T-cell (primary cell): ENCODE measurements around the gene VPS37C. TPM values are rescaled to one million over a fixed set of nuclear protein-coding genes. Genes with fewer than 3 reads are reported as not detected.
"Not testable (repeated sequence)": the region's sequence is repeated elsewhere in the genome, so short reads cannot be mapped to it uniquely, and the experiment has no call there.

ENCODE experiments used
- ATAC-seq, 4 experiments: fragments of 200-7000 bp in 3 of 4; fragments of 150-1000 bp in 1 of 4; cut with Tn5 transposase; replicated peaks in 1 of 4; 1 replicate in 3 of 4; 2 replicates in 1 of 4; pipeline ENCODE4 v1.10.0; 2021; ENCODE audit warnings: moderate library complexity in 3 of 4, mild to moderate bottlenecking in 2 of 4, moderate number of reproducible peaks in 1 of 4
- CTCF ChIA-PET, 2 donors: fragments of 300-600 bp; sonication (Branson Sonifier 250); formaldehyde crosslinking; loops; one replicate each; lab custom pipeline; 2022; ENCODE audit warnings: antibody characterized with exemption in 2 of 2; lab: Charles Lee
- POLR2A ChIA-PET, 2 donors: fragments of 300-600 bp; sonication (Branson Sonifier 250); formaldehyde crosslinking; loops; one replicate each; lab custom pipeline; 2022; ENCODE audit warnings: antibody characterized with exemption in 2 of 2; lab: Charles Lee
- DNase-seq, 35 experiments: peaks; one replicate each; pipeline versions ENCODE4 v3.0.0 to v3.0.0-alpha.2; 2013 to 2023
- H3K27ac ChIP-seq: one replicate; pipeline ENCODE4 v1.5.1; 2013; ENCODE audit warnings: low read length
- H3K27me3 ChIP-seq, 2 experiments: replicated peaks in 1 of 2; 1 replicate in 1 of 2; 2 replicates in 1 of 2; pipeline versions ENCODE4 v1.6.1 to v1.7.0; 2013; ENCODE audit warnings: low read length in 1 of 2, mixed read lengths in 1 of 2; ENCODE audit not compliant: control insufficient read depth in 2 of 2, insufficient read depth in 2 of 2; ENCODE audit errors: extremely low read depth in 1 of 2
- H3K36me3 ChIP-seq, 2 donors: 1 replicate in 1 of 2; 2 replicates in 1 of 2; pipeline versions ENCODE4 v1.6.1 to v1.7.0; 2013; ENCODE audit warnings: low read length in 1 of 2; ENCODE audit not compliant: control insufficient read depth in 2 of 2, insufficient read depth in 1 of 2; ENCODE audit errors: extremely low read depth in 1 of 2
- H3K4me1 ChIP-seq, 2 experiments: 1 replicate in 1 of 2; 2 replicates in 1 of 2; pipeline versions ENCODE4 v1.6.1 to v1.7.0; 2013; ENCODE audit warnings: low read length in 2 of 2, mixed read lengths in 1 of 2; ENCODE audit not compliant: insufficient read depth in 2 of 2, control insufficient read depth in 1 of 2; ENCODE audit errors: extremely low read depth in 1 of 2
- H3K4me3 ChIP-seq, 2 donors: 1 replicate in 1 of 2; 2 replicates in 1 of 2; pipeline versions ENCODE4 v1.5.1 to v1.7.0; 2013; ENCODE audit warnings: mild to moderate bottlenecking in 2 of 2, low read length in 1 of 2, moderate library complexity in 1 of 2; ENCODE audit not compliant: control insufficient read depth in 1 of 2; ENCODE audit errors: extremely low read depth in 1 of 2
- H3K9me3 ChIP-seq: 2 replicates; pipeline ENCODE4 v1.7.0; 2013
- H3K27ac Mint-ChIP-seq, 2 donors: one replicate each; pipeline ENCODE4 v1.8.0; 2020 to 2021; ENCODE audit warnings: mild to moderate bottlenecking in 2 of 2, mixed read lengths in 2 of 2
- H3K27me3 Mint-ChIP-seq, 2 donors: one replicate each; pipeline ENCODE4 v1.8.0; 2021 to 2022; ENCODE audit warnings: mixed read lengths in 2 of 2
- H3K36me3 Mint-ChIP-seq: one replicate; pipeline ENCODE4 v1.8.0; 2021; ENCODE audit warnings: mixed read lengths
- H3K4me1 Mint-ChIP-seq, 3 donors: one replicate each; pipeline ENCODE4 v1.8.0; 2020 to 2022; ENCODE audit warnings: mixed read lengths in 3 of 3, mild to moderate bottlenecking in 1 of 3
- H3K4me3 Mint-ChIP-seq, 3 donors: one replicate each; pipeline ENCODE4 v1.8.0; 2020 to 2022; ENCODE audit warnings: mild to moderate bottlenecking in 3 of 3, mixed read lengths in 3 of 3, moderate library complexity in 3 of 3
- H3K9me3 Mint-ChIP-seq, 3 donors: one replicate each; pipeline ENCODE4 v1.8.0; 2020 to 2022; ENCODE audit warnings: mixed read lengths in 3 of 3
- WGBS: methylation state at CpG from one replicate; pipeline ENCODE4 v1.1.5; 2013; ENCODE audit warnings: missing lambda C conversion rate; ENCODE audit not compliant: insufficient coverage; 5-methylcytosine and 5-hydroxymethylcytosine counted together
- total RNA-seq, 35 experiments: library from RNA in 6 of 35; stranded (reverse) in 6 of 35; fragments of 120-200 nt in 1 of 35; gene quantifications; one replicate each; pipeline versions ENCODE4 v1.2.1 to v1.2.4 and lab custom pipeline; 2013 to 2026

Gene VPS37C
- total RNA-seq, 5 donors from 2014 or later (not counting 1 experiment from before 2014, with no cell fraction given) = 3.3 to 7.9 (median 7.3) TPM

- H3K4me1 ChIP-seq = peaks cover 9 to 17% of the 10 kb centered on the region in 2 experiments
- CTCF ChIA-PET, H3K4me3 Mint-ChIP-seq, H3K9me3 ChIP-seq, H3K4me3 ChIP-seq, POLR2A ChIA-PET, H3K9me3 Mint-ChIP-seq, H3K36me3 Mint-ChIP-seq, ATAC-seq, H3K27ac ChIP-seq, DNase-seq, H3K27me3 Mint-ChIP-seq, H3K27me3 ChIP-seq, H3K27ac Mint-ChIP-seq, H3K36me3 ChIP-seq: not testable (repeated sequence)
- no CpG with 5 or more reads among the region's 7 CpGs for WGBS
- peaks cover 26 to 41% (median 30%) of the 10 kb centered on the region in 3 donors for H3K4me1 Mint-ChIP-seq
Measured at GRCh38 chr11:61165785-61166184, 4.6 kb upstream of the VPS37C start.

DNA sequence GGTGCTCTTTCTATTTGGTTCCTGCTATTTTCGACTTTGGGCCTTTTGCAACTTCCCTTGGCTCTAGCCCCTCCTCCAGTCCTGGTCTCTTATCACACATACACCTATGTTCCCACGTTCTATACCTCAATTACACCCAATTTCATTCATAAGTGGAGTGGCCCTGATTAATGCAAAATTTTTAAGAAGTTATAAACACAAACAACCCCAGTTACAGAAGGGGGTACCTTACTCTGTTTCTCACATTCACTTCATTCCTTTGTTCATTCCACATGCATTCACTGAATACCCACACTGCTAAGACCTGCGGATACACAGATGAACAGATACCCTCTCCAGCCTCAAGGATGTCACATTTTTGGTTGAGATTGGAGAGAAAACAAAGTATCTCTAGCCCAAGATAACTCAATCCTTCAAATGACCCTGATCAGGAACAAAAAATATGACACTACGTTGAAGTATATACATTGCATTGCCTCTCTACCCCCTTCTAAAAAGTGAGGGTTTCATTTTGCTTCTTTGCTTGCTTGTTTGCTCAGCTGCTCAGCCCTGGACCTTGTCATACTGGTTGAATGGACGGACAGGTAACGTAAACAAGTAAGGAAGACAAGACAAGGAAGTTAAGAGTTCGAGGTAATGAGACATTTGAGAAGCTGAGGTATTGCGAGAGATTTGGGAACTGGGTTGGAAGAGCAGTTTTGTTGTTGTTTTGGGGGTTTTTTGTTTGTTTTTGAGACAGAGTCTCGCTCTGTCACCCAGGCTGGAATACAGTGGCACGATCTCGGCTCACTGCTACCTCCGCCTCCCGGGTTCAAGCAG is 3.6 kb upstream of the VPS37C start:
- Histone ChIP-seq H3K27ac (no peak overlapping the region), H3K36me3 (no peaks in the 10 kb centered on the region), H3K4me1 (peaks cover 14 to 24% of the 10 kb centered on the region in 2 experiments), H3K27me3 (peaks cover 0 to 3% of the 10 kb centered on the region in 2 experiments), H3K4me3 (no peak overlapping the region), H3K9me3 (no peaks in the 10 kb centered on the region)
- Mint-ChIP-seq H3K9me3 (no peaks in the 10 kb centered on the region), H3K27ac (peak overlapping the region in 1 of 2 donors; percentile 2), H3K36me3 (no peaks in the 10 kb centered on the region), H3K27me3 (no peaks in the 10 kb centered on the region), H3K4me1 (peaks cover 36 to 51% (median 40%) of the 10 kb centered on the region in 3 donors), H3K4me3 (no peak overlapping the region)
- ATAC-seq (no peak), DNase-seq (no peak)
- CTCF ChIA-PET = no interaction called here
- POLR2A ChIA-PET = no interaction called here
- WGBS = 89% methylated on average over 8 of the region's 13 CpGs

- no peak overlapping the region for H3K27ac ChIP-seq
- no peaks in the 10 kb centered on the region for H3K9me3 ChIP-seq
- Mint-ChIP-seq H3K36me3 (no peaks in the 10 kb centered on the region), H3K27ac (peak overlapping the region in 1 of 2 donors; percentile 66), H3K4me3 (peak overlapping the region in 1 of 3 donors; percentile 13), H3K9me3 (no peaks in the 10 kb centered on the region), H3K27me3 (no peaks in the 10 kb centered on the region), H3K4me1 (peaks cover 40 to 53% (median 42%) of the 10 kb centered on the region in 3 donors)
- H3K4me1 ChIP-seq = peaks cover 14 to 24% of the 10 kb centered on the region in 2 experiments
- ATAC-seq (no peak), DNase-seq (peak in 1 of 35 experiments; percentile 28)
- no peak overlapping the region for H3K4me3 ChIP-seq
- CTCF ChIA-PET = no interaction called here
- no peaks in the 10 kb centered on the region for H3K36me3 ChIP-seq
- WGBS = 47% methylated on average over 5 of the region's 13 CpGs
- POLR2A ChIA-PET = no interaction called here
- no peaks in the 10 kb centered on the region for H3K27me3 ChIP-seq
Measured at GRCh38 chr11:61163714-61164605, 2.7 kb upstream of the VPS37C start.

- H3K27me3 ChIP-seq = no peaks in the 10 kb centered on the region
- H3K4me3 ChIP-seq = no peak overlapping the region
- no peak for ATAC-seq
- WGBS = no CpG with 5 or more reads among the region's 4 CpGs
- POLR2A ChIA-PET = no interaction called here
- peaks cover 42 to 54% (median 51%) of the 10 kb centered on the region in 3 donors for H3K4me1 Mint-ChIP-seq
- peak overlapping the region in 1 of 2 donors; percentile 1 for H3K27ac Mint-ChIP-seq
- no peak overlapping the region for H3K27ac ChIP-seq
- H3K9me3 Mint-ChIP-seq = no peaks in the 10 kb centered on the region
- H3K36me3 Mint-ChIP-seq = no peaks in the 10 kb centered on the region
- H3K36me3 ChIP-seq = no peaks in the 10 kb centered on the region
- CTCF ChIA-PET = no interaction called here
- no peaks in the 10 kb centered on the region for H3K27me3 Mint-ChIP-seq
- peak overlapping the region in 1 of 3 donors; percentile 78 for H3K4me3 Mint-ChIP-seq
- no peaks in the 10 kb centered on the region for H3K9me3 ChIP-seq
- peaks cover 12 to 21% of the 10 kb centered on the region in 2 experiments for H3K4me1 ChIP-seq
- DNase-seq = no peak
Measured at GRCh38 chr11:61163021-61163420, 1.8 kb upstream of the VPS37C start.

- H3K27ac Mint-ChIP-seq = peak overlapping the region; percentile 93 to 95
- peak overlapping the region in 1 of 2 donors; percentile 58 for H3K4me3 ChIP-seq
- peak in 3 of 35 experiments; percentile 15 to 28 (median 22) for DNase-seq
- H3K36me3 ChIP-seq = no peaks in the 10 kb centered on the region
- no peaks in the 10 kb centered on the region for H3K27me3 ChIP-seq
- no peak for ATAC-seq
- H3K27me3 Mint-ChIP-seq = no peaks in the 10 kb centered on the region
- WGBS = 98% methylated on average over 6 of the region's 8 CpGs
- H3K4me1 Mint-ChIP-seq = peaks cover 41 to 57% (median 50%) of the 10 kb centered on the region in 3 donors
- H3K9me3 Mint-ChIP-seq = no peaks in the 10 kb centered on the region
- ChIA-PET CTCF (interaction anchor here in 1 of 2 donors (0.9 kb wide), 1 partner anchor 191 kb away, joined by 3 read pairs; the partner anchor contains the start of gene CD6), POLR2A (no interaction called here)
- H3K9me3 ChIP-seq = no peaks in the 10 kb centered on the region
- peak overlapping the region; percentile 78 to 87 (median 84) for H3K4me3 Mint-ChIP-seq
- H3K36me3 Mint-ChIP-seq = no peaks in the 10 kb centered on the region
- H3K4me1 ChIP-seq = peaks cover 12 to 20% of the 10 kb centered on the region in 2 experiments
- H3K27ac ChIP-seq = peak overlapping the region; percentile 81
Measured at GRCh38 chr11:61162092-61162941, 1.1 kb upstream of the VPS37C start.
